Measurements from ENCODE around the gene ALDH4A1.

DNA sequence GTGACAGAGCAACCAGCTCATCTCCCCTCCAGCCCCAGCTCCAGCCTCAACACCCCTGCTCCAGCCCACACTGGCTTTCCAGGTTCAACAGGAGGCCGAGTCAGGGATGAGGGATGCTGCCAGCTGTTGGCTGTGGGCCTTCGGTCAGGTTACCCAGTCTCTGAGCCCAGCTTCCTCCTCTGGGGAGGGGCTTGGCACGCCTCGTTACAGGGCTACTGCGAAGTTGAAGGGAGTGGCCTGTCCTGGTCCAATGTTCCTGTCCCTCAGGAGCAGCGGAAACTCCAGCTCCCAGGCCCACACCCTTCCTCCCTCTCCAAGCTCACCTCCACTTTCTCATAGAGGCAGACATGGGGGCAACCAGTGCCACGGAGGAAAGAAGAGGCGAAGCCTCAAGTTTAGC, 27.8 kb downstream of the ALDH4A1 start:
- TF ChIP-seq, protein P1, sequence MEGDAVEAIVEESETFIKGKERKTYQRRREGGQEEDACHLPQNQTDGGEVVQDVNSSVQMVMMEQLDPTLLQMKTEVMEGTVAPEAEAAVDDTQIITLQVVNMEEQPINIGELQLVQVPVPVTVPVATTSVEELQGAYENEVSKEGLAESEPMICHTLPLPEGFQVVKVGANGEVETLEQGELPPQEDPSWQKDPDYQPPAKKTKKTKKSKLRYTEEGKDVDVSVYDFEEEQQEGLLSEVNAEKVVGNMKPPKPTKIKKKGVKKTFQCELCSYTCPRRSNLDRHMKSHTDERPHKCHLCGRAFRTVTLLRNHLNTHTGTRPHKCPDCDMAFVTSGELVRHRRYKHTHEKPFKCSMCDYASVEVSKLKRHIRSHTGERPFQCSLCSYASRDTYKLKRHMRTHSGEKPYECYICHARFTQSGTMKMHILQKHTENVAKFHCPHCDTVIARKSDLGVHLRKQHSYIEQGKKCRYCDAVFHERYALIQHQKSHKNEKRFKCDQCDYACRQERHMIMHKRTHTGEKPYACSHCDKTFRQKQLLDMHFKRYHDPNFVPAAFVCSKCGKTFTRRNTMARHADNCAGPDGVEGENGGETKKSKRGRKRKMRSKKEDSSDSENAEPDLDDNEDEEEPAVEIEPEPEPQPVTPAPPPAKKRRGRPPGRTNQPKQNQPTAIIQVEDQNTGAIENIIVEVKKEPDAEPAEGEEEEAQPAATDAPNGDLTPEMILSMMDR (IDR thresholded peaks at IDR 0.05; ENCODE audit: borderline replicate concordance, extremely low read depth, low read length, poor library complexity, severe bottlenecking), result no peak
- TF ChIP-seq EZH2 (IDR thresholded peaks at IDR 0.05; ENCODE audit: borderline replicate concordance, low read depth, low read length, severe bottlenecking), result no peak
